Memory B cell (primary cell): ENCODE measurements around the gene LEMD2.

Source experiments
- ATAC-seq: fragments of 150-1000 bp; cut with Tn5 transposase; 2 replicates; pipeline ENCODE4 v1.10.0; 2021; ENCODE audit warnings: low read depth, mild to moderate bottlenecking, moderate library complexity
- DNase-seq, 2 donors: peaks; one replicate each; pipeline ENCODE4 v3.0.0; 2022; ENCODE audit warnings: low spot score in 2 of 2
- H3K27ac Mint-ChIP-seq: one replicate; pipeline ENCODE4 v1.8.0; 2022; ENCODE audit warnings: mild to moderate bottlenecking, moderate library complexity, mixed read lengths
- H3K27me3 Mint-ChIP-seq: one replicate; pipeline ENCODE4 v1.8.0; 2022; ENCODE audit warnings: mixed read lengths
- H3K36me3 Mint-ChIP-seq: one replicate; pipeline ENCODE4 v1.8.0; 2022; ENCODE audit warnings: mild to moderate bottlenecking, mixed read lengths
- H3K4me1 Mint-ChIP-seq: one replicate; pipeline ENCODE4 v1.8.0; 2022; ENCODE audit warnings: mixed read lengths
- H3K4me3 Mint-ChIP-seq: one replicate; pipeline ENCODE4 v1.8.0; 2022; ENCODE audit warnings: mild to moderate bottlenecking, moderate library complexity, mixed read lengths
- H3K9me3 Mint-ChIP-seq: one replicate; pipeline ENCODE4 v1.8.0; 2022; ENCODE audit warnings: mixed read lengths

LEMD2 gene

DNA sequence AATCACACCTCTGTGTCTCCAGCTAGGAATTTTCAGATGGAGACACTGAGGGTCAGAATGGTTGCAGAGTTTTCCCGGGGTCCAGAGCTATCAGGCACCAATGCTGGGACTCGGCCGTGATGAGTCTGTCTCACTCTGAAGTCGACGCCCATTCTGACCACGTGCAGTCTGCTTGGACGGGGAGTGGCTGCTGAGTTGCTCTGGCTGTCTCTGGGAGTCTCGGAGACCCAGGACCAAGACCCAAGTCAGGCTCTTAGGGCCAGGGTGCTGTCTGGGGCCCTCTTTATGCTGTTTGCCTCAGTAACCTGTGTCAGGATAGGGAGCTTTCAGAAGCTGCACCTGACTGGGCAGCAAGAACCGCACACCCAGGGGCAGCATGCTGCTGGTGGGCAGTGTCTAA is 46.8 kb downstream of the LEMD2 start:
- H3K27me3 Mint-ChIP-seq = peaks cover 7% of the 10 kb centered on the region
- no peaks in the 10 kb centered on the region for H3K36me3 Mint-ChIP-seq
- no peak overlapping the region for H3K4me3 Mint-ChIP-seq
- peaks cover 4% of the 10 kb centered on the region for H3K4me1 Mint-ChIP-seq
- no peaks in the 10 kb centered on the region for H3K9me3 Mint-ChIP-seq
- H3K27ac Mint-ChIP-seq = no peak overlapping the region
- DNase-seq (no peak), ATAC-seq (no peak)

- no peak overlapping the region for H3K27ac Mint-ChIP-seq
Measured at GRCh38 chr6:33740794-33741193, 48.1 kb downstream of the LEMD2 start.

DNA sequence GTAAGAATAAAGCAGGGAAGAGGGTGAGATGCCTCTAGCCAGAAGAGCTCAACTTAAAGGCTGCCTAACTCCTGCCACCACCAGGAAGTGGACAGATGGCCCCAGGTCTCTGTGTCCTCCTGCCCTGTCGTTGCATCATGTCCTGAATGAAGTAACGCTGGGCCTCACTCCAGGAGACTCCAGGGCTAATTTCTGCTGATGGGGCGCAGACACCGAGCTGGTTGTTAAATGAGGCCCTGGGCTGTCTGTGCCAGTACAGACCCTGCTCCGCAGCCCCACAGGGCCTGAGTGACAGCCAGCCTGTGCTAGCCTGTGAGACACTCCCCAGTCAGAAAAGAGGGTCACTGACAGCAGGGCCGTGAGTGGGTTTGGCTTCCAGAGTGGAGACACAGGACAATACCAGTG is 48.7 kb downstream of the LEMD2 start:
- no peaks in the 10 kb centered on the region for H3K36me3 Mint-ChIP-seq
- no peaks in the 10 kb centered on the region for H3K9me3 Mint-ChIP-seq
- H3K4me1 Mint-ChIP-seq = peaks cover 4% of the 10 kb centered on the region
- DNase-seq (no peak), ATAC-seq (no peak)
- no peak overlapping the region for H3K4me3 Mint-ChIP-seq
- no peak overlapping the region for H3K27ac Mint-ChIP-seq
- peaks cover 7% of the 10 kb centered on the region for H3K27me3 Mint-ChIP-seq

More at GRCh38 chr6:33740794-33741193, 48.1 kb downstream of the LEMD2 start:
- no peaks in the 10 kb centered on the region for H3K9me3 Mint-ChIP-seq
- DNase-seq (no peak), ATAC-seq (no peak)
- no peak overlapping the region for H3K4me3 Mint-ChIP-seq
- H3K4me1 Mint-ChIP-seq = peaks cover 4% of the 10 kb centered on the region
- no peaks in the 10 kb centered on the region for H3K36me3 Mint-ChIP-seq
- H3K27me3 Mint-ChIP-seq = peaks cover 7% of the 10 kb centered on the region

DNA sequence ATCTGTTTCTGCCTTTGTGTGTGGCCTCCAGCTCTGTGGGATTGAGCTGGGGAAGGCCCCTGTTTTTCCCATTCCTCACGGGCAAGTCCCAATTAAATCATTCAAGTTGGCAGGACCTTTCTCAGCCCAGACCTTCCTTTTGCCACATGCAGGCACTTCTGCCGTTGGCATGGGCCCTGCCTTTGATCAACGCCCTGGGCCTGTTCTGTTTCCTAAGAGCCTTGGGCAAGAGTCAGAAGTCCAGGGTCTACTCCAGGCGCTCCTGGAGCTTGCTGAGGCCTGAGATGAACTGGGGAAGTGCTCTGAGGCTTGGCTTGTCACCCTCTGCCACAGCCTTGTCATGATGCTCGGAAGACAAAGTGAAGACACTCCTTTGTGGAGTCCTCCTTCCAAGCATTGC is 49.4 kb downstream of the LEMD2 start:
- Mint-ChIP-seq H3K36me3 (no peaks in the 10 kb centered on the region), H3K4me3 (no peak overlapping the region), H3K4me1 (peaks cover 4% of the 10 kb centered on the region), H3K27me3 (peaks cover 5% of the 10 kb centered on the region), H3K27ac (no peak overlapping the region), H3K9me3 (no peaks in the 10 kb centered on the region)
- ATAC-seq (no peak), DNase-seq (no peak)

DNA sequence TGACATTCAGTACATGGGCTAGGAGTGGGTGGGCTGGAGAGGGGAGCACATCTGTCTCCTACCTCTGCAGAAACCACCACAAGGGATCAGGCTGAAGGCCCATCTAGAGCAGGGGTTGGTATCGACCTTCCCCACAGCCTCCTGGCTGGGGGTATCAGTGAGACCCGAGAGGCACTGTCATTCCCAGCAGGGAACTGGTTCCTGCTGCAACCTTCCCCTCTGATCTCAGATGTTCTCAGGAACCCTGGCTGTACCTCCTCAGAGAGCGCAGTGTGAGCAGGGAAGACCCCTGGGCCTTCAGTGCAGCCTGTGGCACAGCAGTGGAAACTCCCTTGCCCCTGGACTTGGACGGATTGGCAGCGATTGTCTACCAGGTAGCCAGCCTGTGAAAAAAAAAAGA is 50.1 kb downstream of the LEMD2 start:
- no peak for ATAC-seq
- H3K36me3 Mint-ChIP-seq = no peaks in the 10 kb centered on the region

DNA sequence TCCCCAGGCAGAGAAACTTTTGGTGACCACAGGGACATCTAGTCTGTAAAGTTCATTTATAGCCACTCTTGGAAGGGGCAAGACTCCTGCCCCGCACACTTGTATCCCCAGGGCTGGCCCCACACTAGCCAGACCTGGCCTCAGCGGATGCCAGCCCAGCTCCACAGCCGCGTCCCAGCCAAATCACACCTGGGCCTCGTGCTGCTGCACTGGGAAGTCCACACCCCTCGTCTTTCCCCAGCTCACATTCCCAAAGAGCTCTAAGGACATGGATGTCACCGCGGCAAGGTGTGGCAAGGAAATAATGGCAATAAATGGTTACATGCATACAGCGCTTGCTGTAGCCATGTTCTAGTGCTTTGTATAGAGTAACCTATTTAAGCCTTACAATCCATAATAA is 50.8 kb downstream of the LEMD2 start:
- Mint-ChIP-seq H3K27ac (no peak overlapping the region), H3K27me3 (peaks cover 5% of the 10 kb centered on the region), H3K36me3 (no peaks in the 10 kb centered on the region), H3K4me1 (no peaks in the 10 kb centered on the region), H3K9me3 (no peaks in the 10 kb centered on the region), H3K4me3 (no peak overlapping the region)
- DNase-seq (no peak), ATAC-seq (no peak)

More for the DNA sequence above, 50.1 kb downstream of the LEMD2 start:
- Mint-ChIP-seq H3K4me1 (no peaks in the 10 kb centered on the region), H3K9me3 (no peaks in the 10 kb centered on the region), H3K4me3 (no peak overlapping the region), H3K27ac (no peak overlapping the region), H3K27me3 (peaks cover 5% of the 10 kb centered on the region)
- no peak for DNase-seq

DNA sequence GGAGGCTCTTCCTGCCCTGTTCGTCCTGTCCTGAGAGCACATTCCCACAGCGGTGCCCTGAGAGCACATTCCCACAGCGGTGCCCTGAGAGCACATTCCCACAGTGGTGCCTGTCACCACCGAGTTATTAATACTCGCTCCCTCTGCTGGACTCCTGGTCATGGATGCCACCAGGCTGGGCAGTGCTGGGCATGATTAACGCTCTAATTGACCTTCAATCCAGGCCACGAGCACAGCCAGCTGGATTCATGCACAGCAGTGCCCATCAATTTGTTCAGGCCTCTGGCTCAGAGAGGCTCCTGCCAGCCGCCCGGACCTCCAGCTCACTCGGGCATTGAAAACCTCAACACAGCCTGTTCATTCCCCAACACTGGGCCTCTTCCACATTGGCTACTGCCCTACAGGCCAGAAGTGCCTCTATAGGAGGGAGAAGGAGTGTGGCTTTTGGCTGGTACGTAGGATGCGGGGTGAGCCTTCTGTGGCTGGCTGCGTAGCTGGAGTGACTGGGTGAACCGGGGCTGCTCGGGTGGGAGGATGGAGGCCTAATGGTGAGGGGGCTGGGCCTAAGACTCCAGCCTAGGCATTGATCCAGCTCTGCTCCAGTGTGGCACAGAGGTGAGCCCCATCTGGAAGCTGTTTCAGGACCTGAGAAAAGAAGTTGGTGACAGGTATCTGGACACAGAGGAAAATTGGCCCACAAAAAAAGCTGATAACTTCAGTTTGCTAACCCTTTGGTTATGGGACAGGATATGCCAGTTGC is 51.5 kb downstream of the LEMD2 start:
- H3K4me3 Mint-ChIP-seq = no peak overlapping the region
- no peaks in the 10 kb centered on the region for H3K9me3 Mint-ChIP-seq
- DNase-seq (no peak), ATAC-seq (no peak)
- peaks cover 2% of the 10 kb centered on the region for H3K4me1 Mint-ChIP-seq
- no peaks in the 10 kb centered on the region for H3K27me3 Mint-ChIP-seq
- no peaks in the 10 kb centered on the region for H3K36me3 Mint-ChIP-seq
- H3K27ac Mint-ChIP-seq = no peak overlapping the region

- no peaks in the 10 kb centered on the region for H3K9me3 Mint-ChIP-seq
- peaks cover 2% of the 10 kb centered on the region for H3K4me1 Mint-ChIP-seq
- H3K36me3 Mint-ChIP-seq = no peaks in the 10 kb centered on the region
- no peak overlapping the region for H3K4me3 Mint-ChIP-seq
- DNase-seq (no peak), ATAC-seq (no peak)
- H3K27ac Mint-ChIP-seq = no peak overlapping the region
- H3K27me3 Mint-ChIP-seq = no peaks in the 10 kb centered on the region
Measured at GRCh38 chr6:33735216-33735615, 53.7 kb downstream of the LEMD2 start.

GRCh38 chr6:33733709-33734007 is 55.3 kb downstream of the LEMD2 start:
- Mint-ChIP-seq H3K36me3 (no peaks in the 10 kb centered on the region), H3K4me1 (peaks cover 3% of the 10 kb centered on the region), H3K27ac (no peak overlapping the region), H3K27me3 (no peaks in the 10 kb centered on the region), H3K4me3 (no peak overlapping the region), H3K9me3 (no peaks in the 10 kb centered on the region)
- ATAC-seq = no peak
- no peak for DNase-seq

- no peak overlapping the region for H3K27ac Mint-ChIP-seq
- H3K36me3 Mint-ChIP-seq = no peaks in the 10 kb centered on the region
- H3K4me1 Mint-ChIP-seq = peaks cover 5% of the 10 kb centered on the region
- no peaks in the 10 kb centered on the region for H3K27me3 Mint-ChIP-seq
- ATAC-seq (no peak), DNase-seq (no peak)
- H3K4me3 Mint-ChIP-seq = no peak overlapping the region
- no peaks in the 10 kb centered on the region for H3K9me3 Mint-ChIP-seq
Measured at GRCh38 chr6:33732817-33733708, 55.9 kb downstream of the LEMD2 start.

GRCh38 chr6:33732385-33732784 is 56.5 kb downstream of the LEMD2 start:
- Mint-ChIP-seq H3K36me3 (no peaks in the 10 kb centered on the region), H3K4me1 (peaks cover 10% of the 10 kb centered on the region), H3K4me3 (no peak overlapping the region), H3K9me3 (no peaks in the 10 kb centered on the region), H3K27me3 (no peaks in the 10 kb centered on the region), H3K27ac (no peak overlapping the region)
- no peak for ATAC-seq
- no peak for DNase-seq

GRCh38 chr6:33731751-33732282 is 57.1 kb downstream of the LEMD2 start:
- no peaks in the 10 kb centered on the region for H3K9me3 Mint-ChIP-seq
- no peaks in the 10 kb centered on the region for H3K36me3 Mint-ChIP-seq
- H3K27ac Mint-ChIP-seq = no peak overlapping the region
- H3K4me3 Mint-ChIP-seq = no peak overlapping the region
- no peak for ATAC-seq
- H3K27me3 Mint-ChIP-seq = no peaks in the 10 kb centered on the region
- no peak for DNase-seq
- H3K4me1 Mint-ChIP-seq = peaks cover 10% of the 10 kb centered on the region

DNA sequence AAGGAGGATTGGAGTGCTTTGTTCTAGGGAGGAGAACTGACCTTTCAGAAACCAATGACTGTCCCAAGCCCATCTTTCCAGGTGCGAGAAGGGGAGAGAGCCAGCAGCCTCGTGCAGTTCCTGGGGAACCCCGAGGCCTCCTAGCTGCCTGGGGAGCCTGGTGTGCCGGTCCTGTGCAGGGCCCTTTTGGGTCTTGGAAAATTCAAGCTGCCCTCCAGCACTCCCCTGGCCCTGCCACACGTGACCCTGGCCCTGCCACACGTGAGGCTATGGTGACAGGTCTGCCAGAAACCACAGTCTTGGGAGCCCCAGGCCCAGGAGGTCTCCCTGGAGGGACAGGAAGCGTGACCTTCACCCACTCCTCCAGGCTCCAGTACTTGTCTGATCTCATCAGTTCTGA is 57.9 kb downstream of the LEMD2 start:
- Mint-ChIP-seq H3K27ac (no peak overlapping the region), H3K4me3 (no peak overlapping the region), H3K4me1 (peaks cover 13% of the 10 kb centered on the region), H3K27me3 (peaks cover 4% of the 10 kb centered on the region), H3K36me3 (no peaks in the 10 kb centered on the region), H3K9me3 (no peaks in the 10 kb centered on the region)
- ATAC-seq (no peak), DNase-seq (no peak)

DNA sequence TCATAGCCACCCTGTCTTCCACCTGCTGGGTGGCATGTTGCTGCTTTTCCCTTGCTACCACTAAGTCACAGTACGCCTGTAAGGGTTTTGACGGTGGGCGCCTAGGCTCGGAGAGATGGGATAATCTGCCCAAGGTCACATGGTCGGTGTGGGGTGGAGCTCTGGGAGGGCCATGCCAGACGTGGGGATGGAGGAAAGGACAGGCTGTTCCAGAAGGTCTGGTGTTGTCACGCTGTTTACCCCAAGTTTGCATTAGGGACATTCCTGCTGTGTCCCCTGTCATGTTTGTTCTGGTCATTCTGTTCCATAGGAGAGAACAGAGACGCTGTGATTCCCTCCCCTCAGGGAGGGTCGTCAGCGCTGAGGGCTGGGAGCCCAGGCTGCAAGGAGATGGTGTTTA is 58.3 kb downstream of the LEMD2 start:
- H3K27ac Mint-ChIP-seq = no peak overlapping the region
- DNase-seq (no peak), ATAC-seq (no peak)
- H3K27me3 Mint-ChIP-seq = peaks cover 4% of the 10 kb centered on the region
- H3K4me1 Mint-ChIP-seq = peaks cover 13% of the 10 kb centered on the region
- no peak overlapping the region for H3K4me3 Mint-ChIP-seq
- H3K9me3 Mint-ChIP-seq = no peaks in the 10 kb centered on the region
- H3K36me3 Mint-ChIP-seq = no peaks in the 10 kb centered on the region
